Measurements from ENCODE around the gene CNTN2.

CNTN2 gene

GRCh38 chr1:205060746-205061145 is 17.7 kb downstream of the CNTN2 start:
- peak; percentile 37 for DNase-seq
- Histone ChIP-seq H3K36me3 (no peaks in the 10 kb centered on the region), H3K27me3 (ENCODE audit: insufficient read depth, low read depth, severe bottlenecking) (no peaks in the 10 kb centered on the region), H3K4me3 (ENCODE audit: low read depth, low read length) (no peak overlapping the region), H3K9me3 (ENCODE audit: severe bottlenecking) (no peaks in the 10 kb centered on the region), H3K27ac (no peak overlapping the region; the same call in 1 of the 2 replicates)
- no peak for TF ChIP-seq CTCF (IDR thresholded peaks at IDR 0.05; ENCODE audit: low read depth, low read length)

- no peak for TF ChIP-seq CTCF (IDR thresholded peaks at IDR 0.05; ENCODE audit: low read depth, low read length)
- Histone ChIP-seq H3K36me3 (no peaks in the 10 kb centered on the region), H3K27me3 (ENCODE audit: insufficient read depth, low read depth, severe bottlenecking) (no peaks in the 10 kb centered on the region), H3K4me3 (ENCODE audit: low read depth, low read length) (no peak overlapping the region), H3K9me3 (ENCODE audit: severe bottlenecking) (no peaks in the 10 kb centered on the region), H3K27ac (peak overlapping the region; percentile 2; the same call in 1 of the 2 replicates)
- DNase-seq = peak; percentile 34
Measured at GRCh38 chr1:205061227-205061626, 18.2 kb downstream of the CNTN2 start.

- Histone ChIP-seq H3K36me3 (no peaks in the 10 kb centered on the region), H3K9me3 (ENCODE audit: severe bottlenecking) (no peaks in the 10 kb centered on the region), H3K4me3 (ENCODE audit: low read depth, low read length) (no peak overlapping the region), H3K27ac (peak overlapping the region; percentile 11; the same call in 1 of the 2 replicates), H3K27me3 (ENCODE audit: insufficient read depth, low read depth, severe bottlenecking) (no peaks in the 10 kb centered on the region)
- peak; percentile 99 for DNase-seq
- TF ChIP-seq CTCF (IDR thresholded peaks at IDR 0.05; ENCODE audit: low read depth, low read length) = peak; percentile 99
Measured at GRCh38 chr1:205061665-205062069, 18.7 kb downstream of the CNTN2 start.

GRCh38 chr1:205062319-205062718 is 19.3 kb downstream of the CNTN2 start:
- H3K36me3 ChIP-seq = no peaks in the 10 kb centered on the region
- H3K27ac ChIP-seq = no peak overlapping the region
- H3K9me3 ChIP-seq (ENCODE audit: severe bottlenecking) = no peaks in the 10 kb centered on the region
- H3K27me3 ChIP-seq (ENCODE audit: insufficient read depth, low read depth, severe bottlenecking) = no peaks in the 10 kb centered on the region
- no peak for TF ChIP-seq CTCF (IDR thresholded peaks at IDR 0.05; ENCODE audit: low read depth, low read length)
- H3K4me3 ChIP-seq (ENCODE audit: low read depth, low read length) = no peak overlapping the region
- DNase-seq = peak; percentile 62

- Histone ChIP-seq H3K27me3 (ENCODE audit: insufficient read depth, low read depth, severe bottlenecking) (no peaks in the 10 kb centered on the region), H3K4me3 (ENCODE audit: low read depth, low read length) (no peak overlapping the region), H3K36me3 (no peaks in the 10 kb centered on the region)
Measured at GRCh38 chr1:205062895-205063294, 19.9 kb downstream of the CNTN2 start.

More at GRCh38 chr1:205062895-205063294, 19.9 kb downstream of the CNTN2 start:
- H3K9me3 ChIP-seq (ENCODE audit: severe bottlenecking) = no peaks in the 10 kb centered on the region
- no peak for DNase-seq
- H3K27ac ChIP-seq = no peak overlapping the region
- TF ChIP-seq CTCF (IDR thresholded peaks at IDR 0.05; ENCODE audit: low read depth, low read length) = no peak

All from WERI-Rb-1 (cell line).